HEK293T (cell line): Measurements from ENCODE around the gene PTGES3.

Experiments
- CTCF ChIA-PET: fragments of 350-600 bp; formaldehyde crosslinking; extraction: SDS; loops from one replicate; lab custom pipeline; 2021; ENCODE audit warnings: antibody characterized with exemption, inconsistent platforms; lab: Yijun Ruan, JAX
- POLR2A ChIA-PET: fragments of 350-600 bp; formaldehyde crosslinking; extraction: SDS; loops from one replicate; lab custom pipeline; 2020; ENCODE audit warnings: antibody characterized with exemption, inconsistent platforms; lab: Yijun Ruan, JAX
- DNase-seq: peaks from one replicate; pipeline ENCODE4 v3.0.0; 2012; ENCODE audit warnings: mixed read lengths; ENCODE audit errors: extremely low spot score
- ARNT ChIP-seq: fragments of 450-650 bp; IDR thresholded peaks from 2 replicates; pipeline ENCODE4 v1.6.1; 2017; ENCODE audit warnings: mild to moderate bottlenecking
- BHLHE40 ChIP-seq: fragments of 450-650 bp; IDR thresholded peaks from 2 replicates; pipeline ENCODE4 v1.6.1; 2016; ENCODE audit warnings: mild to moderate bottlenecking, moderate library complexity, borderline replicate concordance
- CTBP1 ChIP-seq: fragments of 450-650 bp; IDR thresholded peaks from 2 replicates; pipeline ENCODE4 v1.6.1; 2016; ENCODE audit warnings: borderline replicate concordance
- ELF4 ChIP-seq: fragments of 450-650 bp; IDR thresholded peaks from 2 replicates; pipeline ENCODE4 v1.6.1; 2017; ENCODE audit warnings: antibody characterized with exemption
- FOXA1 ChIP-seq: fragments of 450-650 bp; IDR thresholded peaks from 2 replicates; pipeline ENCODE4 v1.6.1; 2016; ENCODE audit warnings: mild to moderate bottlenecking
- FOXK2 ChIP-seq: fragments of 450-650 bp; IDR thresholded peaks from 2 replicates; pipeline ENCODE4 v1.6.1; 2016; ENCODE audit warnings: mild to moderate bottlenecking
- FOXM1 ChIP-seq: fragments of 450-650 bp; IDR thresholded peaks from 2 replicates; pipeline ENCODE4 v1.6.1; 2017; ENCODE audit warnings: mild to moderate bottlenecking, borderline replicate concordance
- HDGF ChIP-seq: fragments of 450-650 bp; IDR thresholded peaks from 2 replicates; pipeline ENCODE4 v1.6.1; 2017; ENCODE audit warnings: antibody characterized with exemption, borderline replicate concordance
- L3MBTL2 ChIP-seq: fragments of 450-650 bp; conservative IDR thresholded peaks from 2 replicates; pipeline ENCODE4 v1.6.1; 2016; ENCODE audit warnings: mild to moderate bottlenecking
- LEF1 ChIP-seq: fragments of 450-650 bp; IDR thresholded peaks from 2 replicates; pipeline ENCODE4 v1.6.1; 2017; ENCODE audit warnings: mild to moderate bottlenecking, borderline replicate concordance
- NFRKB ChIP-seq: fragments of 450-650 bp; IDR thresholded peaks from 2 replicates; pipeline ENCODE4 v1.6.1; 2016; ENCODE audit warnings: mild to moderate bottlenecking, moderate library complexity
- SP1 ChIP-seq: fragments of 450-650 bp; IDR thresholded peaks from 2 replicates; pipeline ENCODE4 v1.6.1; 2017
- SUZ12 ChIP-seq: fragments of 450-650 bp; IDR thresholded peaks from 2 replicates; pipeline ENCODE4 v1.6.1; 2016; ENCODE audit warnings: mild to moderate bottlenecking
- TARDBP ChIP-seq: fragments of 450-650 bp; IDR thresholded peaks from 2 replicates; pipeline ENCODE4 v1.6.1; 2016
- ZNF384 ChIP-seq: fragments of 450-650 bp; IDR thresholded peaks from 2 replicates; pipeline ENCODE4 v1.6.1; 2016
- TF ChIP-seq, protein P1 (sequence below): fragments of 450-650 bp; IDR thresholded peaks from 2 replicates; pipeline ENCODE4 v1.6.1; 2016

The PTGES3 gene

GRCh38 chr12:56671608-56672007 lies 16.5 kb downstream of the PTGES3 start:
- no peak for DNase-seq
- CTCF ChIA-PET, result interaction anchor here (0.9 kb wide), 1 partner anchor 12 kb away, joined by 3 read pairs; no protein-coding TSS in a partner anchor
- POLR2A ChIA-PET, result interaction anchor here (1.3 to 2.0 kb wide), 4 partner anchors 11 to 54 kb away, joined by 4 to 12 read pairs (median 6); partner anchors contain the start of genes ATP5F1B, NACA and PTGES3
- TF ChIP-seq HDGF, result no peak
- TF ChIP-seq, protein P1, sequence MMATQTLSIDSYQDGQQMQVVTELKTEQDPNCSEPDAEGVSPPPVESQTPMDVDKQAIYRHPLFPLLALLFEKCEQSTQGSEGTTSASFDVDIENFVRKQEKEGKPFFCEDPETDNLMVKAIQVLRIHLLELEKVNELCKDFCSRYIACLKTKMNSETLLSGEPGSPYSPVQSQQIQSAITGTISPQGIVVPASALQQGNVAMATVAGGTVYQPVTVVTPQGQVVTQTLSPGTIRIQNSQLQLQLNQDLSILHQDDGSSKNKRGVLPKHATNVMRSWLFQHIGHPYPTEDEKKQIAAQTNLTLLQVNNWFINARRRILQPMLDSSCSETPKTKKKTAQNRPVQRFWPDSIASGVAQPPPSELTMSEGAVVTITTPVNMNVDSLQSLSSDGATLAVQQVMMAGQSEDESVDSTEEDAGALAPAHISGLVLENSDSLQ, result no peak
- no peak for TF ChIP-seq FOXM1
- no peak for TF ChIP-seq FOXK2
- TF ChIP-seq LEF1, result no peak
- no peak for TF ChIP-seq ZNF384
- no peak for TF ChIP-seq NFRKB
- TF ChIP-seq ARNT, result no peak

GRCh38 chr12:56670836-56671235 lies 17.2 kb downstream of the PTGES3 start:
- ChIA-PET CTCF (interaction anchor here (0.5 to 0.9 kb wide), 2 partner anchors 13 to 456 kb away, joined by 3 read pairs; no protein-coding TSS in a partner anchor), POLR2A (interaction anchor here (1.3 to 2.0 kb wide), 4 partner anchors 12 to 55 kb away, joined by 4 to 12 read pairs (median 6); partner anchors contain the start of genes ATP5F1B, NACA and PTGES3)
- no peak for DNase-seq
- TF ChIP-seq CTBP1 (no peak), HDGF (no peak), L3MBTL2 (no peak), NFRKB (no peak), FOXM1 (no peak), FOXA1 (no peak), SP1 (no peak), ELF4 (no peak), ARNT (no peak), BHLHE40 (no peak), FOXK2 (no peak), TARDBP (no peak), SUZ12 (no peak)
- TF ChIP-seq, protein P1, result no peak

DNA sequence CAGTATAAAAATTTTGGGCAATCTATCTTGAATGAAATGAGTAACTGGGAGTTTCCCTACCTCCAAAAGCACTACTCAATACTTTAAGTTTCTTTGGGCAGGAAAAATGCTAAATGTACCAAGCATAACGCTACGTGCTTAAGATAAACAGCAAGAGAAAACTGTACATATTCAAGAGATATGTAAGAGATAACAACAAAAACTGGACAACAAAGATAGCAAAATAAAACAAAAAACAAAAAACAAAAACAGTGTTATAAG lies 20.0 kb downstream of the PTGES3 start:
- ChIA-PET POLR2A (no interaction called here), CTCF (interaction anchor here (0.6 to 1.2 kb wide), 2 partner anchors 31 to 444 kb away, joined by 3 read pairs; no protein-coding TSS in a partner anchor)
- TF ChIP-seq, protein P1, result no peak
- TF ChIP-seq LEF1 (no peak), HDGF (no peak), FOXK2 (no peak), TARDBP (no peak), FOXM1 (no peak), ARNT (no peak), BHLHE40 (no peak), NFRKB (no peak), SP1 (no peak), ZNF384 (no peak)
- DNase-seq, result no peak

GRCh38 chr12:56661979-56662638 lies 26.0 kb downstream of the PTGES3 start:
- ChIA-PET POLR2A (interaction anchor here (1.0 to 2.7 kb wide), 4 partner anchors 16 to 64 kb away, joined by 4 to 9 read pairs (median 6); partner anchors contain the start of genes ATP5F1B, NACA and PTGES3), CTCF (interaction anchor here (1.5 kb wide), 1 partner anchor 24 kb away, joined by 4 read pairs; no protein-coding TSS in a partner anchor)
- no peak for TF ChIP-seq BHLHE40
- no peak for TF ChIP-seq FOXM1
- TF ChIP-seq TARDBP, result no peak
- TF ChIP-seq SP1, result no peak
- no peak for TF ChIP-seq NFRKB
- no peak for TF ChIP-seq SUZ12
- TF ChIP-seq LEF1, result no peak
- no peak for TF ChIP-seq L3MBTL2
- TF ChIP-seq HDGF, result no peak
- no peak for TF ChIP-seq ELF4
- no peak for TF ChIP-seq CTBP1
- TF ChIP-seq FOXA1, result no peak
- no peak for TF ChIP-seq ZNF384
- no peak for DNase-seq

DNA sequence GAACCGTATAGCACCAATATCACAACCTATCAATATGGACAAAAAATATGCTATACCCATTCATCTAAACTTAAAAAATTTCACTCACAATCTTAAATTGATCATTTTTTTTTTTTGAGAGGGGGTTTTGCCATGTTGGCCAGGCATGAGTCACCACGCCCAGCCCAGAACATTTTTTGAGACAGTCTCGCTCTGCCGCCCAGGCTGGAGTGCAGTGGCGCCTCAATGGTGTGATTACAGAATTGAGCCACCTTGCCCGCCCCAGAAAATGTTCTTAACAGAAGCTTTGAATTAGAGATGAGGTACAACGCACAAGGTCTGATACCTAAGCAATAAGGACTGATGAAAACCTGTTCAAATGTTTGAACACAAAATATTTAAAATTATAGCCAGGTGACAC lies 26.5 kb downstream of the PTGES3 start:
- ChIA-PET CTCF (interaction anchor here (0.6 to 1.5 kb wide), 3 partner anchors 24 to 1982 kb away, joined by 3 to 4 read pairs (median 3); no protein-coding TSS in a partner anchor), POLR2A (interaction anchor here (0.6 to 2.7 kb wide), 5 partner anchors 16 to 62 kb away, joined by 3 to 9 read pairs (median 5); partner anchors contain the start of genes ATP5F1B and PTGES3)
- DNase-seq, result no peak
- TF ChIP-seq FOXA1 (no peak), CTBP1 (no peak)

DNA sequence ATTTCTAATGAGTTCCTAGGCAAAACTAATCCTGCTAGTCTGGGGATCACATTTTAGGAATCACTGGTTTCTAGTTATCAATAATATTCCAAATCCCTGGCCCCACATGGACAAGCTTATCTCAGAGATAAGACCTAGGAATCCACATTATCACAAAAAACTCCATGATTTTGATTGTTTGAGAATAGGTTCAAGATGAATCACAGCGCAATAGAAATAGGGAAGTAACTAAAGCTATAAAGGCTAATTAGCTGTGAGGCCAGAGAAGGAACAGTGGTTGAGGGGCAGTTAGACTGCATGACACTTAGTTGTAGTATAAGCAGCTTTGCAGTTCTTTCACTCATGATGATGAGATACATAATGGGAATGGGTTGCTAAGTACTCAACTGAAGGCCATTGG lies 29.2 kb downstream of the PTGES3 start:
- no peak for DNase-seq
- TF ChIP-seq SUZ12 (no peak), FOXM1 (no peak), L3MBTL2 (no peak), BHLHE40 (no peak), FOXA1 (no peak), HDGF (no peak), NFRKB (no peak), ZNF384 (no peak), CTBP1 (no peak), ARNT (no peak), ELF4 (no peak), FOXK2 (no peak)
- TF ChIP-seq, protein P1, result no peak
- ChIA-PET POLR2A (interaction anchor here (1.1 kb wide), 1 partner anchor 66 kb away, joined by 3 read pairs; the partner anchor contains the start of gene NACA), CTCF (interaction anchor here (1.1 kb wide), 1 partner anchor 22 kb away, joined by 5 read pairs; no protein-coding TSS in a partner anchor)
